ENCODE data around the gene TRPC6. TPM values are rescaled to one million over a fixed set of nuclear protein-coding genes. Genes with fewer than 3 reads are reported as not detected.
A peak's percentile ranks its signal among the peaks of the same experiment; 100 is the strongest.

TRPC6 gene
- total RNA-seq, result not detected in 2 replicates

DNA sequence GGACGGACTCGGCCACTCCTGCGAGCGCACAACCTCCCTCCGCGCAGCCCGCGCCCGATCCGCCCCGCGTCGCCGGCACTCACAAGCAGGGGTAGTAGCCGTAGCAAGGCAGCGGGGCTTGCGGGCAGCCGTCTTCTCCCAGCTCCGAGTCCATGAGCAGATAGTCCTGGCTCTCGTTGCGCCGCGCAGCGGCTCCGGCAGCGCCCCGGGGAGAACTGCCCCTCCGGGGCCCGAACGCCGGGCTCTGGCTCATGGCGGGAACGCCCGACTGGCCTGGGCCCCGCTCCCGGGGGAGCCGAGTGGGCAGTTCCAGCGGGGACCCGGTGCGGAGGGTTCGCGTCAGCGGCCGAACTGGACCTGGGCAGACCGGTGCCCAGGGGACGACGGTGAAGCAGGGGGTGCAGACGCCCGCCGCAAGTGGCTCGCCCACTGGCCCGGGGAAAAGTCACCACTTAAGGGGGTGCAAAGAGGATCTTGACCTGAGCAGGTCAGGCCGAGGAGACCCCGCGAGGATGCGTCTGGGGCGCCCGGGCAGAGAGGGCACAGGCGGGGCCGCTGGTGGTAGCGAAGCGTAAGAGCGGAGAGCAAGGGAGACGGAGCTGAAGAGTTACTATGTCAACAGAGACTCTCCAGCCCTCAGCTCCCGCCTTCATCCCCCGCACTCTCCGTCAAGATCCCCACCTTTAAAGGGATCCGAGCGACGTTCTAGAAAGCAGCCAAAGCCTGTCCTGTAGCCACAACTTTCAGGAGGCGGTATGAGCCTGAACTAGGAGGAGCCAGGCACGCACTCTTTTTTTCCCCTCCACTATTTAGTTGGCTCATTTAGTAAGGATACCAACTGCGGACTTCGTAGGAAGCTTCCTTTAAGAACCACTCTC lies at the start of gene TRPC6:
Gene TRPC6, minus strand, starts transcription at position 757 of the 878 bp plus-strand sequence. Its CDS starts 504 bp downstream, at position 253.
- DNase-seq (ENCODE audit: low read depth), result peak; percentile 1

GRCh38 chr11:101620026-101620425 lies 36.2 kb upstream of the TRPC6 start:
- DNase-seq (ENCODE audit: low read depth), result no peak

DNA sequence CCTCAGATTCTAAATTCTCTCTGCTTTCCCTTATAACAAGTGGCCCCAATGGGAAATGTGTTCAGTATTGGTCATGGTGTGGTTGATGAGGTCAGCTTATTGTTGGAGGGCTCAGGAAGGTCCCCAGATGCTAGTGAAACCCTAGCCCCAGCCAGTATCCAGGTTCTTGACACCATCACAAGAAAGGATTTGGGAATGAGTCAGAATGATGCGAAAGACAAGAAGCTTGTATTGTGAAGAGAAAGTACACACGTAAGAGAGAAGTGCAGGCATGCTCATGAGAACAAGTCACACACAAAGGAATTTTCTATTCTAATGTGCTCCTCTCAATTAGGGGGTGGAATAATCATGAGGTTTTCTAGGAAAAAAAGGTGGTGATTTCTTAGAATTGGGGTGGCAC lies 34.9 kb upstream of the TRPC6 start:
- peak; percentile 35 for DNase-seq (ENCODE audit: low read depth)

GRCh38 chr11:101617735-101618332 lies 34.0 kb upstream of the TRPC6 start:
- peak; percentile 40 for DNase-seq (ENCODE audit: low read depth)

- DNase-seq (ENCODE audit: low read depth), result no peak
Measured at GRCh38 chr11:101612481-101612880, 28.7 kb upstream of the TRPC6 start.

DNA sequence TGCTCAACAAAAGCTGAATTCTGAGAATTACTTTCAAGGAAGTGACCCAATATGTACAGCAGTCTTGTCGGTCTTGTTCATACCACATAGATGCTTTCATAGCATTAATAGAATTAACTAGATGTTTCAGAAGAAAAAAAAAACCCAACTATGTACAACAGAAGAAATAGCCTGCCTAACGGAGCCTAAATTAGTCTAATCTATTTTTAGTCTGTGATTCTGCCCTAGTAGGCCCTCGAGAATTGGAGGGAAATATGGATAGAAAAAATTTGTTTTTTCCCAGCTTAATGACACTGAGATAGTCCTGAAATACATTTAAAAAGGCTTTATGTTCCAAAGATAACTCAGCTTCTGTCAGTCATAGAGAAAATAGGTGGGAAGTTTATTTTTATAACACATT lies 17.1 kb upstream of the TRPC6 start:
- no peak for DNase-seq (ENCODE audit: low read depth)

DNA sequence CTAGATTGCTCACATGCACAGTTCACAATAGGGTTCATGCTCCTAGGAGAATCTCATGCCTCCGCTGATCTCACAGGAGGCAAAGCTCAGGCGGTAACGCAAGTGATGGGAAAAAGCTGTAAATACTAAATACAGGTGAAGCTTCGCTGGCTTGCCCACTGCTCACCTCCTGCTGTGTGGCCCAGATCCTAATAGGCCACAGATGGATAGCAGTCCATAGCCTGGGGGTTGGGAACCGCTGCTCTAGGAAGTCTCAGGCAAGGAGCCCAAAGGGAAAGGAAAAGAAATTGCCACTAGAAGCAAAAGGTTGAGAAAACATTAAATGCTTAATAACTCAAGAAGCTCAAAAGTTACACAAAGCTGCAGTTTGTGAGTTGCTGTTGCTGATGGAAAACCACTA lies 3.2 kb upstream of the TRPC6 start:
- no peak for DNase-seq (ENCODE audit: low read depth)

DNA sequence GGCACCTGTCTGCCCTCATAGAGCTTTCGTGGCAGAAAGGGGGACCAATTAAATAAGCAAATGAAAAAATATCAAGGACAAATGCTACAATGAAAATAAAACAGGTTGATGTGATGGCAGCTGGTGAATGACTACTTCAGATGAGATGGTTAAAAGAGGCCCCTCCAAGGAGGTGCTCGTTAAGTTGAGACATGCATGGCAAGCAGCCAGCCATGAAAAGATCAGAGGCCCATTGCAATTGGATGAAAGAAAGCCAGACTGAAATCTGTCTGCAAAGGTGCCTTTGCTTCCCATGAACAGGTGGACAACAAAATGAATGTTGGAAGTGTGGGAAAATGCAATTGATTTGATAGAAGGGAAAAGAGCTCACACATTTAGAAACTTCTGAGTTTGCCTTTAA lies 848 bp upstream of the TRPC6 start:
- DNase-seq (ENCODE audit: low read depth), result no peak

- DNase-seq (ENCODE audit: low read depth), result peak; percentile 1
Measured at GRCh38 chr11:101584129-101584515, 315 bp upstream of the TRPC6 start.

- no peak for DNase-seq (ENCODE audit: low read depth)
Measured at GRCh38 chr11:101582989-101583250, 887 bp downstream of the TRPC6 start.

DNA sequence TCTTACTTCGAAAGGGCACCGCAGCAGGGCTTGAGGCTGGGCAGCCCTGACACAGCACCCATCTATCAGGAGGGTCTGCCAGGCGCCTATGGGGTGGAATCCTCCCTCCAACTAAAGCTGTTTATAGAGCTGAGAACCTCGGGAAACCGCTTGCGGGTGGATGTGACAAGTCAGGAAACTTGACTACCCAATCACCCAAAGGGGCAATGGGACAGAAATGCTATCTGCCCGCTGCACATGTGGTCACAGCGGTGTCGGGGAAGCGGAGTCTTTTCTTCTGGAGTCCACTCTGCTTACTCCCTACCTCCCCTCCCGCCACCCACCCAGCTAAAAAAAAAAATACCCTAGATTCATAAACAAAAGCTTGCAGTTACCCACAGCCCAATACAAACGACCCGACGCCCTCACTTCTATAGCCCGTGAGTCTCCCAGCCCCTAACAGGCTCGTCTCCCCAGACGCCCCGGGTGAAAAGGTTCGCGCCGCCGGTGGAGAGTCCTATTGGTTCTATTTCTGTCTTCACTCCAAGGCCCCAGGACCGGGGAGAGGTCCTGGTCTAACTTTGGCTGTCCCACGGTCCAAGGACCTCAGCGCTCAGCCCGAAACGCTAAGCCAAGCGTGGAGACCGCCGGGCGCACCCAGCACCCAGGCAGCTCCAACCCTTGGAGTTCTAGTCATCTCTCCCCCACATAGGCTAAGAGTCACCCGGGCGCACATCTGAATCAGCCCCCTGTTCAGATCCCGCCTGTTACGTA lies 1.4 kb downstream of the TRPC6 start:
- peak; percentile 1 for DNase-seq (ENCODE audit: low read depth)

- no peak for DNase-seq (ENCODE audit: low read depth)
Measured at GRCh38 chr11:101577461-101577860, 6.3 kb downstream of the TRPC6 start.

GRCh38 chr11:101576456-101576855 lies 7.4 kb downstream of the TRPC6 start:
- no peak for DNase-seq (ENCODE audit: low read depth)

- DNase-seq (ENCODE audit: low read depth), result no peak
Measured at GRCh38 chr11:101574886-101575285, 8.9 kb downstream of the TRPC6 start.

- peak; percentile 31 for DNase-seq (ENCODE audit: low read depth)
Measured at GRCh38 chr11:101567071-101567470, 16.7 kb downstream of the TRPC6 start.

GRCh38 chr11:101566626-101567025 lies 17.2 kb downstream of the TRPC6 start:
- DNase-seq (ENCODE audit: low read depth), result no peak

GRCh38 chr11:101563166-101563565 lies 20.6 kb downstream of the TRPC6 start:
- no peak for DNase-seq (ENCODE audit: low read depth)

GRCh38 chr11:101555366-101555765 lies 28.4 kb downstream of the TRPC6 start:
- DNase-seq (ENCODE audit: low read depth), result no peak

- no peak for DNase-seq (ENCODE audit: low read depth)
Measured at GRCh38 chr11:101553891-101554292, 29.9 kb downstream of the TRPC6 start.

DNA sequence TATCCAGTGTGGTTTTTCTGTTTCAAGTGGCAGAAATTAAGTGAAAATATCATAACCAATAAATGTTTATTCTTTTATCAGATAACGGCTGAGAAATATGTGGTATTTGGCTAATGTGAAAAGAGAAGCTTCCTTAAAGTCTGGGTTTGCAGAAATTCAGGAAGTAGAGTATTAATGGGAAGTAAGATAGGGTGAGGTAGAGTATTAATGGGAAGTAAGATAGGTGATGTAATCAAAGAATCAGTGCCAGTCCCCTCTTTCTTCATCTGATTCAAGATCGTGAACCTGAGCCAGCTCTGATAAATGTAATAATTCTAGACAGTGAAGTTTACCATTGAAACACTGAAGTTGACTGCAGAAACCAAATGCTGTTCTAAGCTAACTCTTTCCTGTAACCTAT lies 30.9 kb downstream of the TRPC6 start:
- DNase-seq (ENCODE audit: low read depth), result no peak

GRCh38 chr11:101528541-101528940 lies 55.3 kb downstream of the TRPC6 start:
- no peak for DNase-seq (ENCODE audit: low read depth)

DNA sequence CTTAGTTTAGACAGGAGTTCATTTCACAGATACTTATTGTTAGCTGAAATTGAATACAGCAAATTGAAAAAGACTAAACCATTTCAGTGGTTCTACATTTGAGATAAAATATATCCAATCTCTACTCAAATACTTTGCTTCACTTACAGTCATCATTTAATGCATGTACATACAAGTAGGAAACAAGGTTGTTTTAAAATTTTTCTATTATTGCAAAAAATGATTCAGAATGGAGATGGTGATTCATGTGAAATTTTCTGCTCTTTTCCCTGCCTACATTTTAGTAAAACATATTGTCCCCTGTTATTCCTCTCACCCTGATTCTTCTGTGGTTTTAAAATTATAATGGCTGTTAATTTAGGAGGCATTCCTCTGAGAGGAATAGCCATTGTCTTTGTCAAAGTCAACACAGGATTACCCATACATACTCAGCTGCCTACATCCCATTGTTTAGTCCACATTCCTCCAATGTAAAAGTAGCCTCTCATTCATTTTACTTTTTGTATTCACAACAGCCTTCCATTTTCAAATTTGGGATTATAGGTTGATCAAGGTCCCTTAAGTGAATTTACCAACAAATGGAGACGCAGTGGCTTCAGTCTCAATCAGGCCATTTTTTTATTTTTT lies 60.1 kb downstream of the TRPC6 start:
- no peak for DNase-seq (ENCODE audit: low read depth)
